Central memory CD8-positive, alpha-beta T cell (primary cell): ENCODE measurements around the gene SYTL3.
"Not testable (repeated sequence)": the region's sequence is repeated elsewhere in the genome, so short reads cannot be mapped to it uniquely, and the experiment has no call there.

ENCODE experiments used
- ATAC-seq: fragments of 150-1000 bp; cut with Tn5 transposase; replicated peaks from 2 replicates; pipeline ENCODE4 v1.10.0; 2022; ENCODE audit warnings: mild to moderate bottlenecking, moderate FRiP score, moderate number of reproducible peaks; ENCODE audit not compliant: poor library complexity, severe bottlenecking; ENCODE audit errors: extremely low read depth
- DNase-seq, 2 donors: peaks; one replicate each; pipeline ENCODE4 v3.0.0; 2021; ENCODE audit warnings: low spot score in 2 of 2
- H3K27ac Mint-ChIP-seq: one replicate; pipeline ENCODE4 v1.8.0; 2022; ENCODE audit warnings: low read depth, mild to moderate bottlenecking, moderate library complexity, mixed read lengths
- H3K27me3 Mint-ChIP-seq: one replicate; pipeline ENCODE4 v1.8.0; 2022; ENCODE audit warnings: mixed read lengths
- H3K36me3 Mint-ChIP-seq: one replicate; pipeline ENCODE4 v1.8.0; 2022; ENCODE audit warnings: mild to moderate bottlenecking, moderate library complexity, mixed read lengths; ENCODE audit not compliant: insufficient read depth
- H3K4me1 Mint-ChIP-seq: one replicate; pipeline ENCODE4 v1.8.0; 2022; ENCODE audit warnings: mixed read lengths
- H3K4me3 Mint-ChIP-seq: one replicate; pipeline ENCODE4 v1.8.0; 2022; ENCODE audit warnings: mild to moderate bottlenecking, moderate library complexity, mixed read lengths
- H3K9me3 Mint-ChIP-seq: one replicate; pipeline ENCODE4 v1.8.0; 2022; ENCODE audit warnings: mixed read lengths

Gene SYTL3

GRCh38 chr6:158649289-158650143, at the start of gene SYTL3:
Gene SYTL3 (plus strand): TSS chr6:158650054. CDS start chr6:158663269, 13,215 bp downstream.
- ATAC-seq (peak; percentile 63), DNase-seq (peak; percentile 70 to 88)
- H3K27ac Mint-ChIP-seq = peak within 1 kb of the TSS; percentile 95
- no peaks in the 10 kb centered on the region for H3K27me3 Mint-ChIP-seq
- peak within 1 kb of the TSS; percentile 83 for H3K4me3 Mint-ChIP-seq
- peaks cover 38% of the 10 kb centered on the region for H3K36me3 Mint-ChIP-seq
- H3K9me3 Mint-ChIP-seq = no peaks in the 10 kb centered on the region
- peaks cover 59% of the 10 kb centered on the region for H3K4me1 Mint-ChIP-seq

DNA sequence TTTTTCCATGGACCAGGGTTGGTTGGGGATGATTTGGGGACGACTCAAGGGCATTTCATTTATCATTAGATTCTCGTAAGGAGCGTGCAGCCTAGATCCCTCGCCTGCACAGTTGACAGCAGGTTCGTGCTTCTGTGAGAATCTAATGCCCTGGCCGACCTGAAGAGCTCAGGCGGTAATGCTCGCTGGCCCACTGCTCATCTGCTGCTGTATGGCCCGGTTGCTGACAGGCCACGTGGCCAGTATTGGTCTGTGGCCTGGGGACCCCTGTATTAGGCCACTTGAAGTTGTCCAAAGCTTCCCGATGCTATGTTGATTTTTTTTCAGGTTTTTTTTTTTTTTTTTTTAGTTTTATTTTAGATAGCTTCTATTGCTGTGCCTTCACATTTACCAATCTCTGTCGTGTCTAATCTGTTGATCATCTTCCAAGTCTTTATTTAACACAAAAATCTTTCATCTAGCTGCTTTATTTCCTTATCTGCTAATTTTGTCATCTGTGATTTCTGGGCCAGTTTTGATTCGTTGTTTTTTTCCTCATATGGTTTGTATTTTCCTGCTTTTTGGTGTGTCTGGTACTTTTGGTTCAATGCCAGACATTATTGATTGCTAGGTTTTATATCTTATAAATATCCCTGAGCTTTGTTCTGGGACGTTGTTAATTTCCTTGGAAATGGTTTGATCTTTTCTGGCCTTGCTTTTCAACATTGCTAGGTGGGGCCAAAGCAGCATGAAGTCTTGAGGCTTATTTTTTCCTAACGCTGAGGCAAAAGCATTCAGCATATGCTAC, 46.4 kb upstream of the SYTL3 start:
- Mint-ChIP-seq H3K27ac (peak overlapping the region; percentile 44), H3K9me3 (no peaks in the 10 kb centered on the region), H3K36me3 (peaks cover 43% of the 10 kb centered on the region), H3K27me3 (no peaks in the 10 kb centered on the region), H3K4me3 (no peak overlapping the region), H3K4me1 (peaks cover 24% of the 10 kb centered on the region)
- ATAC-seq (no peak), DNase-seq (no peak)

DNA sequence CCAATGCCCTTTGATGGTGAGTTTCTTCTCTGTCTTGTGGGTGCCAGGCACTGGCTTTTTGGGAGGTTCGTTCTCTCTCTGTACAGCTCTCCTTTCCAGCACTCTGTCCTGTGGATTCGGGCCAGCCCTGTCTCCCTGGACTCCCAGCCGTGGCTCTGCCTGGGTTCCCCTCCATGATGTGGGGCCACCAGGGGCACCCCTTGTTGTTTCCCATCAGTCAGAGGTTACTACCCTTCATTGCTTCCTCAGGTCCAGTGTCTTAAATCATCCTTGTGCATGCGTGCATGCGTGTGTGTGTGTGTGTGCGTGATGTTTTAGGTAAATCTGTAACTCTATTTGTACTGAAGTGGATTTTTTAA, 45.8 kb upstream of the SYTL3 start:
- Mint-ChIP-seq H3K27ac (peak overlapping the region; percentile 36), H3K4me1 (peaks cover 24% of the 10 kb centered on the region), H3K36me3 (peaks cover 46% of the 10 kb centered on the region), H3K27me3 (no peaks in the 10 kb centered on the region), H3K9me3 (no peaks in the 10 kb centered on the region), H3K4me3 (no peak overlapping the region)
- ATAC-seq (no peak), DNase-seq (no peak)

DNA sequence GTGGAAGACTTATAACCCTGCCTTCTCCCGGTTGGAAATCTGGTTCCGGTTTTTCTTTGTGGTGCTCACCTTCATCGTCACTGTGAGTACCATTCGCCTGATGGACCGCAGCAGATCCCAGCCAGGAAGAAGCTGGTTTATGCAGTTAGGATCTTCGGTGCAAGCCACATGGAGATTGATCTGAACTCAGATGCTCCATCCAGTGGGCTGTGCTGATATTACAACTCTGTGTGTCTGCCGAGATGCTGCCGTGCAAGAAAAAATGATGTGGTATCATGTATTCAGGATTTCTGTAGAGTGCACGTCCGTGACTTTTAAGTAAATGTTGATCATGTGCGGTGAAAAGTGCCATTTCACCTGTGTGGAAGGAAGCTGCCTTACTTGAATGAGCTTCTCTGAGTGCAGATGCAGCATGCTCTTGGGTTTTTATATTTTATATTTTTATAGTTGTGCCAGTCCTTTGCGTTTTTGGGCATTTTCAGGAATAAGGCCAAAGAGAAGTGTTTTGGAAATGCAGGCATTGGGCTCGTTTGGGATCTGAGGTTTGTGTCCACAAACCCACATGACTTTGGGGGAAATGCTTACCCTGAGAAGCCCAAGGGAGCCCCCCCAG, 44.5 kb upstream of the SYTL3 start:
- Mint-ChIP-seq H3K4me3 (no peak overlapping the region), H3K4me1 (peaks cover 18% of the 10 kb centered on the region), H3K9me3 (no peaks in the 10 kb centered on the region), H3K27me3 (no peaks in the 10 kb centered on the region), H3K27ac (peak overlapping the region; percentile 55), H3K36me3 (peaks cover 51% of the 10 kb centered on the region)
- DNase-seq (peak; percentile 21 to 37), ATAC-seq (no peak)

DNA sequence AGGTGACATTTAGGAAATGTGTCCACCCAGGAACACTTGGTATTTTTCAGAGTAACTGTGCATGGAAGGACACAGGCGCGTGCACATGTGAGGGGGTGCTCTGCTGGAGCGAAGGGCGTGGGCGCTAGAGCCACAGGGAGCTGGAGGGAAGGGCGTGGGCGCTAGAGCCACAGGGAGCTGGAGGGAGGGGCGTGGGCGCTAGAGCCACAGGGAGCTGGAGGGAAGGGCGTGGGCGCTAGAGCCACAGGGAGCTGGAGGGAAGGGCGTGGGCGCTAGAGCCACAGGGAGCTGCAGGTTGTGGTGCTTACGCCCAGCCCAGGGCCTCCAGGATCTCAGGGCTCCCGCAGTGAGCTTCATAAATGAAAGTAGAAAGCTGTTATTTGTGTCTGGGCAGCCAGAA, 43.8 kb upstream of the SYTL3 start:
- ATAC-seq, H3K27me3 Mint-ChIP-seq, DNase-seq, H3K9me3 Mint-ChIP-seq, H3K4me3 Mint-ChIP-seq: not testable (repeated sequence)
- Mint-ChIP-seq H3K36me3 (peaks cover 50% of the 10 kb centered on the region), H3K27ac (peak overlapping the region; percentile 55), H3K4me1 (peaks cover 19% of the 10 kb centered on the region)

DNA sequence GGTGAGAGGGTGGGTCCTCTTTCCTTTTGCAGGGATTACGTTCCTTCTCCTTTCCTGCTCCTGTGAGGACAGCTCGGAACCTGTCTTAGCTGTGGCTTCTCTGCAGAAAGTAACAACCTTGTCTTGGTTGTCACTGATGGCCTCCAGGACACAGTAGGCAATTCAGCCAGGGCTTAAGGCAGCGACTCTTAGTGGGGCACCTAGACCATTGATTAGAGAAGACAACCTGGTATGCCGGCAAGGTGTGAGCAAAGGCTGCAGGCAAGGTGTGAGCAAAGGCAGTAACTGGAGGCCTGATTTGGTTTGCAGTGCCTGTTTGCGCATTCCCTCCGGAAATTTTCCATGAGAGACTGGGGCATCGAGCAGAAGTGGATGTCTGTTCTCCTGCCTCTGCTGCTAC, 42.9 kb upstream of the SYTL3 start:
- DNase-seq (no peak), ATAC-seq (no peak)
- Mint-ChIP-seq H3K27me3 (no peaks in the 10 kb centered on the region), H3K27ac (no peak overlapping the region), H3K9me3 (no peaks in the 10 kb centered on the region), H3K36me3 (peaks cover 45% of the 10 kb centered on the region), H3K4me1 (peaks cover 24% of the 10 kb centered on the region), H3K4me3 (no peak overlapping the region)

DNA sequence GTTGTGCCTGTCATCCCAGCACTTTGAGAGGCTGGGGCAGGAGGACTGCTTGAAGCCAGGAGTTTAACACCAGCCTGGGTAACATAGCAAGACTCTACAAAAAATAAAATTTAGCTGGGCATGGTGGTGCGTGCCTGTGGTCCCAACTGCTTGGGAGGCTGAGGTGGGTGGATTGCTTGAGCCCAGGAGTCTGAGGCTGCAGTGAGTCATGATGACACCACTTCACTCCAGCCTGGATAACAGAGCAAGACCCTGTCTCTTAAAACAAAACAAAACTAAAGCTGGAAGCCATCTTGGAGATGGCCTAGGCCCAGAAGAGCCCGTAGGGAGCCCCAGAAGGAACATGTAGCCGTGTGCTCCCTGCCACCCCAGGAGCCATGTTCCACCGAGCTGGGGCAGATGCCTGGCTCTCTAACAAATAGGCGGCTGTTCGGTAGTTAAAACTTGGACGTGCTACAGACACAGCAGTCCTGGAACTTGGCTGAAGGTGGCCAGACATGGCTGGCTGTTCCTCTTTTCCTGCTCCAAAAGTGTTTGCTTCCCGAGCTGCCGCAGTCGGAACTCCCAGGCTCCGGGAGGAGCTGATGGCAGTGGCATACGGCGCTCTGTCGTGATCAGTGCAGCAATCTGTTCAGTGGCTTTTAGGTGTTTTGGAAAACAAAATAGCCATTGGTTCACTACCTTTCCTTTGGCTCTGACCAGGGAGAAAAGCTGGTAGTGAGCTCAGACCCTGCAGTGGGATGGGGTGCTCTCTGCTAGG, 42.3 kb upstream of the SYTL3 start:
- no peaks in the 10 kb centered on the region for H3K9me3 Mint-ChIP-seq
- DNase-seq (no peak), ATAC-seq (no peak)
- peaks cover 46% of the 10 kb centered on the region for H3K36me3 Mint-ChIP-seq
- no peaks in the 10 kb centered on the region for H3K27me3 Mint-ChIP-seq
- H3K4me1 Mint-ChIP-seq = peaks cover 25% of the 10 kb centered on the region
- no peak overlapping the region for H3K27ac Mint-ChIP-seq
- H3K4me3 Mint-ChIP-seq = no peak overlapping the region

DNA sequence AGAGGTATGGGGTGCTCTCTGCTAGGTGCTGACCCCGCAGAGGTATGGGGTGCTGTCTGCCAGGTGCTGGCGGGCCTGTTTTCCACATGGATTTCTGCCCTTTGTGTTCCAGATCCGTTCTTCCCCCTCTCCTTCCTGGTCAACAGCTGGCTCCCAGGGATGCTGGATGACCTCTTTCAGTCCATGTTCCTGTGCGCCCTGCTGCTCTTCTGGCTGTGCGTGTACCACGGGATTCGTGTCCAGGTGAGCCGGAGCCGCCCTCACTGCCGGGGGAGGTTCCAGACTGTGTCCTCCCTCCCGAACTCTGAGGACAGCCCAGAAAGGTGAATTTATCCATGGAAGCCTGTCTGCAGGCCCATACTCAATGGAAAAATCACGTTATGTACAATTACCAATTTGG, 41.6 kb upstream of the SYTL3 start:
- Mint-ChIP-seq H3K36me3 (peaks cover 46% of the 10 kb centered on the region), H3K27ac (no peak overlapping the region), H3K4me3 (no peak overlapping the region), H3K27me3 (no peaks in the 10 kb centered on the region), H3K4me1 (peaks cover 22% of the 10 kb centered on the region), H3K9me3 (no peaks in the 10 kb centered on the region)
- DNase-seq (no peak), ATAC-seq (no peak)

DNA sequence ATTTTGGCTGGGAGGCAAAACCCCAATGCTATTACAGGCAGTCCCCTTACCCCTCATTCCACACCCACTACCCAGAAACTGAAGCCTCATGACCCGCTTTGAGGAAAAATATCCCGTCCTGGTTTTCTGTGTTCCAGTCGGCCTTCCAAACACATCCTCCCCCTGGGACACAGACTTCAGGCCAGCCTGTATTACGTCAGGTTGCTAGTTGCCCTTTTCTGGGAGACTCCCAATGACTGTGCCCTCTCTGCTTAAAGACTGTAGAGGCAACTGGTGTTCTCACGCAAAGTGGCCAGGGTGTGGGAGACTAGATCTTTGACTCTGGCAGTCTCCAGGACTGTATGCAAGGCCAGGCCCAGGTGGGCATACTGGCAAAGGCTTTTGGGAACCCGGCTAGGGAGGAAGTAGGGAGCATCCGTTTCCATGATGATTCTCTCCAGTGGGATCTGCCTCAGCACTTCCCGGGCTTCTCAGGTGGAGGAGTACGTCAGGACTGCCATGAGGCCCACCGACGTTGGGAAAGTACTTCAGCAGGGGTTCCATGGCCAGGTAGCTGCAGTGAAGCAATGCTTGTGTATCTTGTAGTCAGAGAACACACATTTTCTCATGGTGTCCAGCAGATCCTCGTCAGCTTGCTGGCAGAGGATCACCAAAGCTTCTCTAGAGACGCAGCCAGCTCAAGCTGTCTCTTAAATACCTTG, 40.2 kb upstream of the SYTL3 start:
- Mint-ChIP-seq H3K4me3 (no peak overlapping the region), H3K9me3 (no peaks in the 10 kb centered on the region), H3K27ac (no peak overlapping the region), H3K27me3 (no peaks in the 10 kb centered on the region), H3K4me1 (peaks cover 10% of the 10 kb centered on the region), H3K36me3 (peaks cover 41% of the 10 kb centered on the region)
- ATAC-seq (no peak), DNase-seq (no peak)

DNA sequence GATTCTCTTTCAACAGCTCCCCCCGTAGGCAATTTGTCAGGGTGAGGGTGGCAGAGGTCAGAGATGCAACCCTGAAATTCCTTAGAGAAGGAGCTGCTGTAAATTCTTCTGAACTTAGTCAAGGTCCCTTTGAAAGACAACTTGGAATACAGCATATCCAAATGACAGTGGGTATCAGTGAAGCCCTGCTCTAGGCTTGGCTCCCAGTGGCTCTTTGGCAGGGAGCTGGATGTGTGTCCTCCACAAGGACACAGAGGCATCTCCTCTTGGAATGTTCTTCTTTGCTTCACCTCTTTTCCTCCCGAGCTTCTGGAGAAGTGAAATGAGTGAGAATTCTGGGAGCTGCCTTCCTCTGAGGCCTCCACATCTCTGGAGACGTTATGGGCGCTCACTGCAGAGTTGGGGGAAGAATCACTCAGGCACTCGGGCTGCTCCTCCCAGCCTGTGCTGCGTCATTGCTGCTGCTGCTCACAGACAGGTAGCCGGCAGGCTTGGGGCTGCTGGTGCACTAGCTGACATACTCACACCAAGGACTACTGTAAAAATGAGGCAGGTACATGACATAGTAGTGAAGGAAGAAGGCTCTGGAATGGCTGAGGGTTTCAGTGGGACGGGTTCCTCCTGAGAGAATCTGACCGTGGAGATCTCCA, 39.4 kb upstream of the SYTL3 start:
- peaks cover 37% of the 10 kb centered on the region for H3K36me3 Mint-ChIP-seq

GRCh38 chr6:158611039-158611438, 38.8 kb upstream of the SYTL3 start:
- Mint-ChIP-seq H3K9me3 (no peaks in the 10 kb centered on the region), H3K4me1 (peaks cover 22% of the 10 kb centered on the region), H3K27me3 (no peaks in the 10 kb centered on the region), H3K36me3 (peaks cover 37% of the 10 kb centered on the region), H3K4me3 (no peak overlapping the region), H3K27ac (no peak overlapping the region)
- no peak for DNase-seq
- ATAC-seq = no peak

More for the DNA sequence above, 39.4 kb upstream of the SYTL3 start:
- no peak overlapping the region for H3K4me3 Mint-ChIP-seq
- no peaks in the 10 kb centered on the region for H3K9me3 Mint-ChIP-seq
- no peaks in the 10 kb centered on the region for H3K27me3 Mint-ChIP-seq
- H3K27ac Mint-ChIP-seq = no peak overlapping the region
- H3K4me1 Mint-ChIP-seq = peaks cover 16% of the 10 kb centered on the region
- no peak for ATAC-seq
- DNase-seq = no peak
